ENCODE results near the gene CEP350.

Gene CEP350

DNA sequence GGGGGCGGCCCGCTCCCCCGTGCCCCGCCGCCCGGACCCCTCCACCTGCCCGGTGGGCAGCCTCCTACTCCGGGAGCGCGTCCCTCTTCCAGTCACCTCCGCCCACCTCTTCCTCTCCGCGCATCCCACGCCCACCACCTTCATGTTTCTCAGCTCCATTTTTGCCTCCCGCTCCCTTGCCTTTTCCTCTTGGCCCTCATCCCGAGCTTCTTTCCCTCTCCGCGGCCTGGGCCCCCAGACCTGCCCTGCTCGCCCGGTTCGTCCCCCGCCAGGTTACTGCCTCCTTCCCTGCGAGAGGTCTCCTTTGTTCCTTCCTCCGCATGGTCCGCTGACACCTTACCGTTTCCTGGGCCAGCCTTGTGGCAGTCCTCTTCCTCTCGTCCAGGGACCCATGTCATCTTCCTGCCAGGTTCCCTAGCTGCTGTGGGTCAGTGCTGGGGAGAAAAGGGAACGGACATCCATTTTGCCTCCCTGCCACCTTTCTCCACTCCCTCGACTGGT lies 200.6 kb downstream of the CEP350 start:
- Histone ChIP-seq H3K4me1 (ENCODE audit: insufficient read depth, low read length, severe bottlenecking) (peaks cover 28% of the 10 kb centered on the region), H4K20me1 (ENCODE audit: insufficient read depth, low read length) (no peaks in the 10 kb centered on the region), H3K9me2 (ENCODE audit: low read depth, low read length) (no peaks in the 10 kb centered on the region), H3K79me2 (ENCODE audit: insufficient read depth, low read length) (no peaks in the 10 kb centered on the region), H3K9ac (ENCODE audit: low read length) (peak overlapping the region; percentile 49), H2AFZ (ENCODE audit: low read length) (no peak overlapping the region), H3K4me2 (ENCODE audit: low read length) (peak overlapping the region; percentile 69), H3K9me3 (ENCODE audit: low read length) (no peaks in the 10 kb centered on the region), H3F3A (ENCODE audit: insufficient read depth, low read length) (no peaks in the 10 kb centered on the region), H3K27ac (ENCODE audit: low read depth, low read length, poor library complexity, severe bottlenecking) (no peak overlapping the region), H3K27me3 (ENCODE audit: insufficient read depth, low read length) (no peaks in the 10 kb centered on the region), H3K36me3 (ENCODE audit: insufficient read depth, low read length) (no peaks in the 10 kb centered on the region), H3K4me3 (ENCODE audit: low read depth, low read length, poor library complexity, severe bottlenecking) (peak overlapping the region; percentile 82)
- no peak for TF ChIP-seq EZH2 (IDR thresholded peaks at IDR 0.05; ENCODE audit: borderline replicate concordance, low read length)
- TF ChIP-seq, protein P1, sequence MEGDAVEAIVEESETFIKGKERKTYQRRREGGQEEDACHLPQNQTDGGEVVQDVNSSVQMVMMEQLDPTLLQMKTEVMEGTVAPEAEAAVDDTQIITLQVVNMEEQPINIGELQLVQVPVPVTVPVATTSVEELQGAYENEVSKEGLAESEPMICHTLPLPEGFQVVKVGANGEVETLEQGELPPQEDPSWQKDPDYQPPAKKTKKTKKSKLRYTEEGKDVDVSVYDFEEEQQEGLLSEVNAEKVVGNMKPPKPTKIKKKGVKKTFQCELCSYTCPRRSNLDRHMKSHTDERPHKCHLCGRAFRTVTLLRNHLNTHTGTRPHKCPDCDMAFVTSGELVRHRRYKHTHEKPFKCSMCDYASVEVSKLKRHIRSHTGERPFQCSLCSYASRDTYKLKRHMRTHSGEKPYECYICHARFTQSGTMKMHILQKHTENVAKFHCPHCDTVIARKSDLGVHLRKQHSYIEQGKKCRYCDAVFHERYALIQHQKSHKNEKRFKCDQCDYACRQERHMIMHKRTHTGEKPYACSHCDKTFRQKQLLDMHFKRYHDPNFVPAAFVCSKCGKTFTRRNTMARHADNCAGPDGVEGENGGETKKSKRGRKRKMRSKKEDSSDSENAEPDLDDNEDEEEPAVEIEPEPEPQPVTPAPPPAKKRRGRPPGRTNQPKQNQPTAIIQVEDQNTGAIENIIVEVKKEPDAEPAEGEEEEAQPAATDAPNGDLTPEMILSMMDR (IDR thresholded peaks at IDR 0.05; ENCODE audit: low read length), result no peak

- Histone ChIP-seq H4K20me1 (ENCODE audit: insufficient read depth, low read length) (no peaks in the 10 kb centered on the region), H3K9ac (ENCODE audit: low read length) (no peak overlapping the region), H3K27me3 (ENCODE audit: insufficient read depth, low read length) (no peaks in the 10 kb centered on the region), H3F3A (ENCODE audit: insufficient read depth, low read length) (no peaks in the 10 kb centered on the region), H3K27ac (ENCODE audit: low read depth, low read length, poor library complexity, severe bottlenecking) (no peak overlapping the region), H3K9me2 (ENCODE audit: low read depth, low read length) (no peaks in the 10 kb centered on the region), H3K4me3 (ENCODE audit: low read depth, low read length, poor library complexity, severe bottlenecking) (no peak overlapping the region), H3K9me3 (ENCODE audit: low read length) (no peaks in the 10 kb centered on the region), H3K79me2 (ENCODE audit: insufficient read depth, low read length) (no peaks in the 10 kb centered on the region), H3K36me3 (ENCODE audit: insufficient read depth, low read length) (no peaks in the 10 kb centered on the region), H3K4me1 (ENCODE audit: insufficient read depth, low read length, severe bottlenecking) (peaks cover 28% of the 10 kb centered on the region), H2AFZ (ENCODE audit: low read length) (no peak overlapping the region), H3K4me2 (ENCODE audit: low read length) (peak overlapping the region; percentile 69)
- TF ChIP-seq, protein P1 (IDR thresholded peaks at IDR 0.05; ENCODE audit: low read length), result no peak
- no peak for TF ChIP-seq EZH2 (IDR thresholded peaks at IDR 0.05; ENCODE audit: borderline replicate concordance, low read length)
Observed at GRCh38 chr1:180156201-180156600, 201.6 kb downstream of the CEP350 start.

GRCh38 chr1:180156631-180157091 lies 202.1 kb downstream of the CEP350 start:
- Histone ChIP-seq H3F3A (ENCODE audit: insufficient read depth, low read length) (no peaks in the 10 kb centered on the region), H3K36me3 (ENCODE audit: insufficient read depth, low read length) (no peaks in the 10 kb centered on the region), H3K4me1 (ENCODE audit: insufficient read depth, low read length, severe bottlenecking) (peaks cover 28% of the 10 kb centered on the region), H2AFZ (ENCODE audit: low read length) (no peak overlapping the region), H3K4me3 (ENCODE audit: low read depth, low read length, poor library complexity, severe bottlenecking) (no peak overlapping the region), H4K20me1 (ENCODE audit: insufficient read depth, low read length) (no peaks in the 10 kb centered on the region), H3K9ac (ENCODE audit: low read length) (no peak overlapping the region), H3K27ac (ENCODE audit: low read depth, low read length, poor library complexity, severe bottlenecking) (no peak overlapping the region), H3K27me3 (ENCODE audit: insufficient read depth, low read length) (no peaks in the 10 kb centered on the region), H3K4me2 (ENCODE audit: low read length) (no peak overlapping the region), H3K9me2 (ENCODE audit: low read depth, low read length) (no peaks in the 10 kb centered on the region), H3K9me3 (ENCODE audit: low read length) (no peaks in the 10 kb centered on the region), H3K79me2 (ENCODE audit: insufficient read depth, low read length) (no peaks in the 10 kb centered on the region)
- TF ChIP-seq EZH2 (IDR thresholded peaks at IDR 0.05; ENCODE audit: borderline replicate concordance, low read length), result no peak
- TF ChIP-seq, protein P1 (IDR thresholded peaks at IDR 0.05; ENCODE audit: low read length), result no peak
